Skeletal muscle tissue (tissue), 2 donors: ENCODE measurements around the gene LRRN4CL. TPM values are rescaled to one million over a fixed set of nuclear protein-coding genes. Genes with fewer than 3 reads are reported as not detected.

ENCODE experiments used
- small RNA-seq: library from RNA; depleted of rRNA; stranded (forward); fragments of <200 nt; gene quantifications from one replicate; pipeline ENCODE3, GENCODE V24; 2014
- total RNA-seq: library from RNA; depleted of rRNA; stranded (reverse); fragments of >200 nt; gene quantifications from one replicate; pipeline ENCODE4 v1.2.3, GENCODE V29; 2014

Gene LRRN4CL
- total RNA-seq, 1 donor from 2014 or later: 9.9 TPM

Small RNA genes within 50 kb of the gene (small RNA-seq; reads per million reads assigned to genes)
- not detected for gene SNORA57

Other genes with a start within 250 kb of the LRRN4CL start
- gene AHNAK, start 142.7 kb downstream of the LRRN4CL start, total RNA-seq: 432 TPM
- 2,520 TPM for gene EEF1G, start 115.6 kb downstream of the LRRN4CL start, total RNA-seq
- gene TUT1, start 98.0 kb downstream of the LRRN4CL start, total RNA-seq: 4.2 TPM
- gene MTA2, start 87.7 kb downstream of the LRRN4CL start, total RNA-seq: 63.7 TPM
- gene EML3, start 76.8 kb downstream of the LRRN4CL start, total RNA-seq: 7.3 TPM
- gene ROM1, start 76.3 kb downstream of the LRRN4CL start, total RNA-seq: 1.6 TPM
- gene B3GAT3, start 67.5 kb downstream of the LRRN4CL start, total RNA-seq: 8.4 TPM
- 99.7 TPM for gene GANAB, start 42.9 kb downstream of the LRRN4CL start, total RNA-seq
- gene INTS5, start 36.2 kb downstream of the LRRN4CL start, total RNA-seq: 15.1 TPM
- 22.4 TPM for gene C11orf98, start 24.3 kb downstream of the LRRN4CL start, total RNA-seq
- 4.7 TPM for gene CSKMT, start 24.2 kb downstream of the LRRN4CL start, total RNA-seq
- 4.7 TPM for gene UQCC3, start 17.9 kb downstream of the LRRN4CL start, total RNA-seq
- 1.0 TPM for gene LBHD1, start 17.3 kb downstream of the LRRN4CL start, total RNA-seq
- gene UBXN1, start 10.5 kb downstream of the LRRN4CL start, total RNA-seq: 106 TPM
- 19.8 TPM for gene BSCL2, start 17.9 kb upstream of the LRRN4CL start, total RNA-seq
- not detected for gene GNG3, start 18.1 kb upstream of the LRRN4CL start, total RNA-seq
- 18.8 TPM for gene HNRNPUL2, start 37.9 kb upstream of the LRRN4CL start, total RNA-seq
- 25.6 TPM for gene TTC9C, start 39.0 kb upstream of the LRRN4CL start, total RNA-seq
- gene ZBTB3, start 64.6 kb upstream of the LRRN4CL start, total RNA-seq: 11.5 TPM
- 50.1 TPM for gene POLR2G, start 72.0 kb upstream of the LRRN4CL start, total RNA-seq
- 11.5 TPM for gene TAF6L, start 81.9 kb upstream of the LRRN4CL start, total RNA-seq
- gene TMEM179B, start 97.9 kb upstream of the LRRN4CL start, total RNA-seq: 16.2 TPM
- 20.9 TPM for gene TMEM223, start 102.5 kb upstream of the LRRN4CL start, total RNA-seq
- gene NXF1, start 115.9 kb upstream of the LRRN4CL start, total RNA-seq: 12.5 TPM
- gene STX5, start 142.5 kb upstream of the LRRN4CL start, total RNA-seq: 33.9 TPM
- gene TEX54, start 143.3 kb upstream of the LRRN4CL start, total RNA-seq: not detected
- gene WDR74, start 150.1 kb upstream of the LRRN4CL start, total RNA-seq: 65.8 TPM
- 56.4 TPM for gene SLC3A2, start 191.4 kb upstream of the LRRN4CL start, total RNA-seq
- not detected for gene CHRM1, start 231.8 kb upstream of the LRRN4CL start, total RNA-seq